IMR-90 (cell line): ENCODE measurements around the gene CLIC4. TPM values are rescaled to one million over a fixed set of nuclear protein-coding genes. Genes with fewer than 3 reads are reported as not detected.
"Not testable (repeated sequence)": the region's sequence is repeated elsewhere in the genome, so short reads cannot be mapped to it uniquely, and the experiment has no call there.

Source experiments
- ATAC-seq: fragments of 200-7000 bp; cut with Tn5 transposase; 2 replicates; pipeline ENCODE4 v1.9.1; 2020; ENCODE audit warnings: low read depth, mild to moderate bottlenecking, moderate library complexity
- BruUV-seq: library from RNA; stranded (reverse); fragments of 400-500 nt; replicated peaks from 2 replicates; lab custom pipeline; 2021; lab: Mats Ljungman, UMichigan
- CTCF ChIA-PET: fragments of 300-600 bp; formaldehyde crosslinking; extraction: SDS; loops from one replicate; lab custom pipeline; 2021; ENCODE audit warnings: antibody characterized with exemption; lab: Yijun Ruan, JAX
- POLR2A ChIA-PET: fragments of 300-600 bp; sonication (Branson Sonifier 250); formaldehyde crosslinking; loops from one replicate; lab custom pipeline; 2022; ENCODE audit warnings: antibody characterized with exemption; ENCODE audit not compliant: unreplicated experiment; lab: Charles Lee
- DNase-seq: peaks from one replicate; pipeline ENCODE4 v3.0.0; 2013
- H2AFZ ChIP-seq: replicated peaks from 2 replicates; pipeline ENCODE3; 2013; ENCODE audit warnings: low read length, mild to moderate bottlenecking; ENCODE audit not compliant: poor library complexity
- H2AK5ac ChIP-seq: 2 replicates; pipeline ENCODE4 v1.6.1; 2013; ENCODE audit warnings: low read depth, low read length, inconsistent platforms
- H2AK9ac ChIP-seq: replicated peaks from 2 replicates; pipeline ENCODE3; 2013; ENCODE audit warnings: mild to moderate bottlenecking, low read depth, low read length, moderate library complexity; ENCODE audit not compliant: poor library complexity
- H2BK120ac ChIP-seq: 2 replicates; pipeline ENCODE4 v1.6.1; 2013; ENCODE audit warnings: low read depth, low read length, inconsistent platforms
- H2BK15ac ChIP-seq: 3 replicates; pipeline ENCODE4 v1.6.1; 2013; ENCODE audit warnings: low read depth, low read length, inconsistent platforms
- H2BK20ac ChIP-seq: 2 replicates; pipeline ENCODE4 v1.6.1; 2013; ENCODE audit warnings: low read depth, mild to moderate bottlenecking, inconsistent platforms, low read length, moderate library complexity
- H2BK5ac ChIP-seq: 2 replicates; pipeline ENCODE4 v1.6.1; 2013; ENCODE audit warnings: mild to moderate bottlenecking, low read depth, low read length, inconsistent platforms; ENCODE audit not compliant: poor library complexity, severe bottlenecking
- H3K14ac ChIP-seq: replicated peaks from 2 replicates; pipeline ENCODE4 v1.6.1; 2013; ENCODE audit warnings: low read depth, low read length, inconsistent platforms
- H3K18ac ChIP-seq: 2 replicates; pipeline ENCODE4 v1.6.1; 2013; ENCODE audit warnings: low read depth, low read length, control low read depth
- H3K23ac ChIP-seq: 2 replicates; pipeline ENCODE4 v1.6.1; 2013; ENCODE audit warnings: low read depth, low read length, inconsistent platforms
- H3K27ac ChIP-seq: 2 replicates; pipeline ENCODE4 v1.5.1; 2013; ENCODE audit warnings: mild to moderate bottlenecking, control low read depth, low read length; ENCODE audit not compliant: insufficient read depth
- H3K27me3 ChIP-seq: 2 replicates; pipeline ENCODE4 v1.6.1; 2013; ENCODE audit warnings: low read length; ENCODE audit not compliant: control insufficient read depth, insufficient read depth
- H3K36me3 ChIP-seq: 2 replicates; pipeline ENCODE4 v1.6.1; 2013; ENCODE audit warnings: low read length, mixed read lengths; ENCODE audit not compliant: control insufficient read depth, insufficient read depth
- H3K4ac ChIP-seq: 2 replicates; pipeline ENCODE4 v1.6.1; 2013; ENCODE audit warnings: low read depth, low read length, inconsistent platforms
- H3K4me1 ChIP-seq: 2 replicates; pipeline ENCODE4 v1.6.1; 2013; ENCODE audit warnings: low read length, mixed read lengths; ENCODE audit not compliant: control insufficient read depth, insufficient read depth
- H3K4me2 ChIP-seq: 2 replicates; pipeline ENCODE4 v1.6.1; 2013; ENCODE audit warnings: low read depth, mild to moderate bottlenecking, control low read depth, low read length, moderate library complexity
- H3K4me3 ChIP-seq: 2 replicates; pipeline ENCODE4 v1.5.1; 2013; ENCODE audit warnings: low read depth, mild to moderate bottlenecking, control low read depth, low read length, moderate library complexity; ENCODE audit not compliant: insufficient read depth
- H3K56ac ChIP-seq: 2 replicates; pipeline ENCODE4 v1.6.1; 2013; ENCODE audit warnings: low read length, inconsistent platforms; ENCODE audit not compliant: insufficient read depth; ENCODE audit errors: extremely low read depth
- H3K79me1 ChIP-seq, 2 experiments: 2 replicates each; pipeline ENCODE4 v1.6.1; 2013; ENCODE audit warnings: low read length in 2 of 2, inconsistent platforms in 1 of 2, low read depth in 1 of 2
- H3K9ac ChIP-seq: 2 replicates; pipeline ENCODE4 v1.6.1; 2013; ENCODE audit warnings: low read depth, low read length, control low read depth
- H3K9me1 ChIP-seq: 2 replicates; pipeline ENCODE4 v1.6.1; 2013; ENCODE audit warnings: low read length, inconsistent platforms; ENCODE audit not compliant: insufficient read depth
- H3K9me3 ChIP-seq: 2 replicates; pipeline ENCODE4 v1.6.1; 2013; ENCODE audit warnings: low read length; ENCODE audit not compliant: control insufficient read depth, insufficient read depth
- H4K20me1 ChIP-seq: 2 replicates; pipeline ENCODE4 v1.6.1; 2013; ENCODE audit warnings: low read length, inconsistent platforms; ENCODE audit not compliant: insufficient read depth
- H4K5ac ChIP-seq: 2 replicates; pipeline ENCODE4 v1.6.1; 2013; ENCODE audit warnings: mild to moderate bottlenecking, low read depth, low read length, control low read depth
- H4K8ac ChIP-seq, 2 experiments: 2 replicates each; pipeline ENCODE4 v1.6.1; 2013; ENCODE audit warnings: low read depth in 2 of 2, low read length in 2 of 2, control low read depth in 1 of 2, inconsistent platforms in 1 of 2
- H4K91ac ChIP-seq: 2 replicates; pipeline ENCODE4 v1.6.1; 2013; ENCODE audit warnings: low read depth, low read length, inconsistent platforms; ENCODE audit not compliant: insufficient read depth
- WGBS, 2 experiments: methylation state at CpG; one replicate each; pipeline versions ENCODE4 v1.1.5 to v1.1.7; 2013; ENCODE audit warnings: missing lambda C conversion rate in 2 of 2; ENCODE audit not compliant: insufficient read length in 1 of 2; ENCODE audit errors: extremely low coverage in 2 of 2; 5-methylcytosine and 5-hydroxymethylcytosine counted together
- dilution Hi-C: fragments of 300-500 bp; cut with HindIII; formaldehyde crosslinking; loops from one replicate; pipeline ENCODE4 v1.14.3; 2018; ENCODE audit warnings: low sequenced_read_pairs; ENCODE audit not compliant: unreplicated experiment
- in situ Hi-C: fragments of 300-500 bp; cut with MboI; formaldehyde crosslinking; loops from 3 replicates; pipeline ENCODE4 v1.14.3; 2019; ENCODE audit warnings: low sequenced_read_pairs, inconsistent platforms, mixed read lengths
- intact Hi-C: fragments of 100-400 bp; cut with micrococcal nuclease; formaldehyde crosslinking; loops from 2 replicates; pipeline ENCODE4 v1.10.0; 2022
- polyA plus RNA-seq, 3 experiments: library from polyadenylated mRNA; depleted of rRNA; stranded (reverse); fragments of >200 nt; gene quantifications; 2 replicates each; pipeline ENCODE4 v1.2.3, GENCODE V29; 2012; ENCODE audit warnings: low replicate concordance in 1 of 3
- total RNA-seq: library from RNA; depleted of rRNA; stranded (reverse); fragments of >200 nt; gene quantifications from 2 replicates; pipeline ENCODE4 v1.2.3, GENCODE V29; 2012

The CLIC4 gene
- total and polyA plus RNA-seq, 2 of the 4 experiments (the other 2 are of a cell fraction), result 242 to 392 TPM

- H2BK120ac ChIP-seq, H3K36me3 ChIP-seq, H2BK20ac ChIP-seq, H4K91ac ChIP-seq, H2BK15ac ChIP-seq, H3K4ac ChIP-seq, H4K20me1 ChIP-seq, H3K4me2 ChIP-seq, H3K56ac ChIP-seq, H4K5ac ChIP-seq, H4K8ac ChIP-seq, H3K9me1 ChIP-seq, H2BK5ac ChIP-seq, dilution Hi-C loops, H2AK5ac ChIP-seq, H3K9me3 ChIP-seq, in situ Hi-C loops, H3K18ac ChIP-seq, DNase-seq, H3K14ac ChIP-seq, CTCF ChIA-PET, H2AK9ac ChIP-seq, POLR2A ChIA-PET, H3K27me3 ChIP-seq, BruUV-seq, H3K4me3 ChIP-seq, H3K9ac ChIP-seq, intact Hi-C loops, H2AFZ ChIP-seq, H3K79me1 ChIP-seq, H3K27ac ChIP-seq, ATAC-seq, H3K23ac ChIP-seq: not testable (repeated sequence)
- WGBS, 2 experiments, result 100% methylated on average over 1 of the region's 7 CpGs; no CpG with 5 or more reads in 1 of the 2 experiments
- peaks cover 11% of the 10 kb centered on the region for H3K4me1 ChIP-seq
These were observed 47.7 kb upstream of the CLIC4 start for GRCh38 chr1:24697453-24698001.

- H4K8ac ChIP-seq, H2BK120ac ChIP-seq, H3K56ac ChIP-seq, BruUV-seq, H2BK20ac ChIP-seq, H4K5ac ChIP-seq, POLR2A ChIA-PET, H3K4ac ChIP-seq, H3K27ac ChIP-seq, H3K9me3 ChIP-seq, intact Hi-C loops, H2BK5ac ChIP-seq, H3K9ac ChIP-seq, H3K14ac ChIP-seq, H3K18ac ChIP-seq, in situ Hi-C loops, H4K91ac ChIP-seq, H3K36me3 ChIP-seq, dilution Hi-C loops, DNase-seq, ATAC-seq, H3K27me3 ChIP-seq, H2AK9ac ChIP-seq, CTCF ChIA-PET, H4K20me1 ChIP-seq, H3K23ac ChIP-seq, H2AFZ ChIP-seq, H3K79me1 ChIP-seq, H2BK15ac ChIP-seq, H3K4me2 ChIP-seq, H3K4me3 ChIP-seq: not testable (repeated sequence)
- H2AK5ac ChIP-seq, result peak overlapping the region; percentile 59; the same call in 1 of the 2 replicates
- WGBS, 2 experiments, result no CpG with 5 or more reads among the region's 8 CpGs
- H3K9me1 ChIP-seq, result peaks cover 14% of the 10 kb centered on the region
- H3K4me1 ChIP-seq, result peaks cover 11% of the 10 kb centered on the region
These were observed 46.9 kb upstream of the CLIC4 start for GRCh38 chr1:24698326-24698725.
